Measurements from ENCODE around the gene AP4B1.

The AP4B1 gene

GRCh38 chr1:113917400-113918082 is 12.9 kb upstream of the AP4B1 start:
- DNase-seq: no peak
- Histone ChIP-seq H3K9me3 (ENCODE audit: severe bottlenecking) (no peaks in the 10 kb centered on the region), H3K27me3 (ENCODE audit: insufficient read depth, low read depth, severe bottlenecking) (no peaks in the 10 kb centered on the region), H3K27ac (no peak overlapping the region), H3K4me3 (ENCODE audit: low read depth, low read length) (no peak overlapping the region), H3K36me3 (peaks cover 1% of the 10 kb centered on the region)
- no peak for TF ChIP-seq CTCF (IDR thresholded peaks at IDR 0.05; ENCODE audit: low read depth, low read length)

- no peaks in the 10 kb centered on the region for H3K27me3 ChIP-seq (ENCODE audit: insufficient read depth, low read depth, severe bottlenecking)
- H3K4me3 ChIP-seq (ENCODE audit: low read depth, low read length): no peak overlapping the region
- no peaks in the 10 kb centered on the region for H3K9me3 ChIP-seq (ENCODE audit: severe bottlenecking)
- TF ChIP-seq CTCF (IDR thresholded peaks at IDR 0.05; ENCODE audit: low read depth, low read length): no peak
- no peak overlapping the region for H3K27ac ChIP-seq
- DNase-seq: no peak
- peaks cover 7% of the 10 kb centered on the region for H3K36me3 ChIP-seq
These were observed 12.4 kb upstream of the AP4B1 start for GRCh38 chr1:113916974-113917373.

GRCh38 chr1:113913887-113914664 is 9.5 kb upstream of the AP4B1 start:
- Histone ChIP-seq H3K4me3 (ENCODE audit: low read depth, low read length) (no peak overlapping the region), H3K27ac (no peak overlapping the region), H3K27me3 (ENCODE audit: insufficient read depth, low read depth, severe bottlenecking) (no peaks in the 10 kb centered on the region), H3K9me3 (ENCODE audit: severe bottlenecking) (no peaks in the 10 kb centered on the region), H3K36me3 (peaks cover 33% of the 10 kb centered on the region)
- no peak for TF ChIP-seq CTCF (IDR thresholded peaks at IDR 0.05; ENCODE audit: low read depth, low read length)
- DNase-seq: no peak

- TF ChIP-seq CTCF (IDR thresholded peaks at IDR 0.05; ENCODE audit: low read depth, low read length): no peak
- Histone ChIP-seq H3K4me3 (ENCODE audit: low read depth, low read length) (no peak overlapping the region), H3K36me3 (peaks cover 41% of the 10 kb centered on the region)
These were observed 8.7 kb upstream of the AP4B1 start for GRCh38 chr1:113913312-113913668.

DNA sequence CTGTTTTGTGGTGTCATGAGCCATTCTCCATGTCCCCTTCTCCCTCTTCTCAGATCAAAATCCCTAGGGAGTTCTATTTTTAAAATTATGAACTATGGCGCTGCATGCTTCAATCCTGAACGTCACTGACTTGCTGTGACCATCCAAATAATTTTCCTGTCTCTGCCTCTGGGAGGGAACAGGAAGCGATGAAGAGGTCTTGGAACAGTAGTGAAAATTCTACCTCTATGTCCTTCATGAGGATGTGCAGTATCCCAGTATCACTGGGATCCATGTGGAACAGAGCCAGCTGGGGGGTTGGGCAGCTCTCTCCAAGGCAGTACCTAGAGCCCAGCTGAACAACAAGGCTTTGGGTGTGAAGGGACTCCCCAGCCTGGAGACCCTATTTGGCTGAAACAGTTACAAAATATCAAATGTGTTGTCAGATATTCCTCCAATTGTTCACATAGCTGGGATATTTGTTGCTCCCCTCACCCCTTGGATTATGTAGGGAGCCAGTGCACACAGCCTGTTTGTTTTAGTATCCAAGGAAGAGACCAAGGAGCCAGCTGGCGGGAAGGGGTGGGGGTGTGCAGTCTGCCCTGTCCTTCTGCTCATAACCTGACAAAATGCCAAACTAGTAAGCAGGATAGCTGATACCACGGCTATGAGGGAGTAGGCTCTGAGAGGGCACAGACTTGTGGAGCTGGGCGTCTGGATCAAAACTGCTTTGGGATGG is 8.2 kb upstream of the AP4B1 start:
- TF ChIP-seq CTCF (IDR thresholded peaks at IDR 0.05; ENCODE audit: low read depth, low read length): no peak
- peaks cover 47% of the 10 kb centered on the region for H3K36me3 ChIP-seq

More at GRCh38 chr1:113913312-113913668, 8.7 kb upstream of the AP4B1 start:
- DNase-seq: no peak
- H3K27ac ChIP-seq: peak overlapping the region; percentile 49
- no peaks in the 10 kb centered on the region for H3K9me3 ChIP-seq (ENCODE audit: severe bottlenecking)
- no peaks in the 10 kb centered on the region for H3K27me3 ChIP-seq (ENCODE audit: insufficient read depth, low read depth, severe bottlenecking)

More for the DNA sequence above, 8.2 kb upstream of the AP4B1 start:
- Histone ChIP-seq H3K27ac (peak overlapping the region; percentile 49), H3K27me3 (ENCODE audit: insufficient read depth, low read depth, severe bottlenecking) (no peaks in the 10 kb centered on the region), H3K4me3 (ENCODE audit: low read depth, low read length) (no peak overlapping the region), H3K9me3 (ENCODE audit: severe bottlenecking) (no peaks in the 10 kb centered on the region)
- peak; percentile 67 for DNase-seq

Data from WERI-Rb-1 (cell line).